Measurements from ENCODE around the gene DUOX1.

GRCh38 chr15:45097466-45097865 lies 32.3 kb upstream of the DUOX1 start:
- TF ChIP-seq REST (IDR thresholded peaks at IDR 0.05; ENCODE audit: low read depth) (no peak), YY1 (IDR thresholded peaks at IDR 0.05; ENCODE audit: low read depth) (no peak), CEBPB (IDR thresholded peaks at IDR 0.05) (no peak), TAF1 (IDR thresholded peaks at IDR 0.05; ENCODE audit: low read depth) (no peak)
